ENCODE results near the gene GUK1.
"Not testable (repeated sequence)": the region's sequence is repeated elsewhere in the genome, so short reads cannot be mapped to it uniquely, and the experiment has no call there.

GUK1 gene

DNA sequence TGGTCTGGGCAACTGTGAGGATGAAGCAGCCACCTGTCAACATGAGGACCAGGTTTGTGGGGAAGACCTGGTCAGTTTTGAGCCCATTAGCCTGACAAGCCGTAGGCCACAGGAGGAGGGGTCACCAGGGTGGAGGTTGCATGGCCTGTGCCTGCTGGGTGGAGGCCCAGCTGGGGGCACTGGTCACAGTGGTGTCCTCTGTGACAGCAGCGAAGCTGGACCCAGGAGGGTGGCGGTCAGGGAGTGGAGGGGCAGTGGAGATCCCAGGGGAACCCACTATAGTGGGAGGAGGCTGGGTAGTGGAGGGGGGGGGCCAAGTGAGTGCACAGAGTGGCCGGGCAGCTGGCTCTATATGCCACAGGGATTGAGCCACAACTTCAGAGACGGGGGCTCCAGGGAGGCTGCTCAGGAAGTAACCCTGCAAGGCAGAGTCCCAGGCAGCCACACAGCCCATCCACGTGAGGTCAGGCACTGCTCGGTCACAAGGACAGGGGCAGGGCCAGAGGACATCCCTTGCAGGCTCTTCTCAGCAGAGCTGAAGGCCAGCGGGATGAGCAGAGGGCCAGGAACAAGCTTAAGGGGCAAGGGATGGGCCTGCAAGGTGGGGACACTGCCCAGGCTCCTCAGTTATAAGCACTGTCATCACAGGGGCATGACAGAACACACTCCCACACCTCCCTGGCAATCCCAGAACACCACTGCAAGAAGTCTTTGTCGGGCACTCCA lies 34.6 kb upstream of the GUK1 start:
- no peak for DNase-seq

DNA sequence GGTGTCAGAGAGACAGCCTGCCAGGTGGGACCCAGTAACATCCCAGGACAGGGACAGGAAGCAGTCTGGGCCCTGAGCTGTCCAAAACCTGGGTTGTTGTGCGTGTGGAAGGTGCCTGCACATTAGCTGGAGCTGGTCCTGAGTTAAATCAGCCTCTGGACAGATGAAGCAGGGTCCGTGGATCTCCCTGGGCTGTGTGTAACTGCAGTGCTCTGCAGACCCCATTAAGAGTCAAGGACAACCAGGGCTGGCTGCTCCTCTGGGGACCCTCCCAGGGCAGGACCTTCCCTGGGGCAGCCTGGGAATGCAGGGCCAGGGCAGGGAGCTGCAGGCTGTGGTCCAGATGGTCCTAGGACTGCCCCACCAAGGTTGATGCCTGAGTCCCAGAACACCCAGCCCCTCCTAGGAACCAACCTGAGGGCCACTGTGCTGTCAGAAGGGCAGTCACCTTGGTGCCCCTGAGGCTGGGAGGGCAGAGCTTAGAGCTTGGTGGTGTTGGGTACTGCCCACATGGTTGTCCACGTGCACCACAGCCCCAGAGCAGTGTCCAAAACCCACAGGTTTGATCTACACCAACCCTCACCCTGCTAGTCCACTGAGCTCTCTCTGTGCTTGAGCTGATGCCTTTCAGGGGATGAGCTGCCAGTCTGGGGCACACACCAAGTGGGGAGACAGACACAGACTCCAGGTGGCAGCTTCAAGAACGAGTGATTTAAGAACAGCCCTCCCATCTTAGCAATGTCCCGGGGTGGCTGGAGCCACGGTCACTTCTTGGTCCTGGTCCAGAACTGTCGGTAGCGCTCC lies 33.9 kb upstream of the GUK1 start:
- DNase-seq, result no peak

DNA sequence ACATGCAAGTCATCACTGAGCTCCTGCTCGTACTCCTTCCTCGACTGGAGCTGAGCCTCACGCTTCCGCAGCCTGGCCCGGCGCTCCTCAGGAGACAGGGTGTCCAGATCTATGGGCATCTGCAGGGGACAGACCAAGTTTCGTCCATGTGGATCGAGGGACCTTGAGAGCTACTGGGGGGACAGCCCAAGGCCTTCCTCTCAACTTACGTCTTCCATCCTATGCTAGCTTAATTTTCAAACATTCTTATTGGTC lies 33.4 kb upstream of the GUK1 start:
- no peak for DNase-seq

DNA sequence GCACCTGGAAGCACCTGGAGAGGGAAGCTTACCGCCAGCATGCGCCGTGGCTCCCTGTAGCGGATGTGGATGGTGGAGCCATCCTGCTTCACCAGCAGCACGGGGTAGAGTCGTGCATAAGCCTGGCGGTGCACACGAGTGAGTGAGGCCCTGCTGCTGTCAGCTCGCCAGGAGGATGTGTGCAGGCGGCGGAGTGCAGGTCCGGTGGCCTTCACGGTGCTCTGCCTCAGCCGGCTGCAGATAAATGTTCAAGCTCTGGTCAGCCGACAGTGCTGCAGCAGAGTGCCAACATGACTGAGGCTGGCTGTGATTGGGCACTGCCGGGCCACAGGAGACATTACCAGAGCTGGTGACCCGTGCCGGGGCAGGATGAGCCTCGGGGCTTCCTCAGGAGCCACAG lies 32.4 kb upstream of the GUK1 start:
- DNase-seq, result no peak

DNA sequence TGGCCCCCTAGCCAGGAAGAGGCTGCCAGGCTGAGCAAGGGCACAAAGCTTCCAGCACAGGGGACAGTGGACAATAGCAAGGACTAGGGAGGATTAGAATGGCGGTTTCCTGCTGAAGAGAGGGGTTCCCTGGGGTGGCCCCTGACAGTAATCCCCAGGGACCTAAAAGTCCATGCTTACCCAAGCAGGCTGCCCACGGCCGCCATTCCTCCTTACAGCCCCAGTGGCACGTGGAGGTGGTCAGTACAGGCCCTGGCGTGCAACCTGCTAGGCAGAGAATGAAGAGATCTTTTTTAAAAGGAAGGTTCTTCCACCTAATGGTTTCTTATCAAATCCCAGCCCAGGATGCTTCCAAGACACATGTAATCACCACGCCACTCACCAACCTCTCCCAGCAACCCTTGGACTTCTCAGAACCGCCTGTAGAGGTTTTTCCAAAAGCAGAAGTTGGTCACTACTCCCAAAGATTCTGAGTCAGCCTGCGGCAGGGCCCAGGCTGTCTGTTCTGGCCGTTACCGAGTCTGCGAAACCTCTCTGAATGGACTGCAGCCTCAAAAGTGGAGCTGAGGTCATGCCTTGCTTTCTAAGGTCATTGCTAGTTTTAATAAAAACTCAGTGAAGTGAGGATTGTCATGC lies 31.9 kb upstream of the GUK1 start:
- DNase-seq, result peak; percentile 65 to 78 (median 67)

DNA sequence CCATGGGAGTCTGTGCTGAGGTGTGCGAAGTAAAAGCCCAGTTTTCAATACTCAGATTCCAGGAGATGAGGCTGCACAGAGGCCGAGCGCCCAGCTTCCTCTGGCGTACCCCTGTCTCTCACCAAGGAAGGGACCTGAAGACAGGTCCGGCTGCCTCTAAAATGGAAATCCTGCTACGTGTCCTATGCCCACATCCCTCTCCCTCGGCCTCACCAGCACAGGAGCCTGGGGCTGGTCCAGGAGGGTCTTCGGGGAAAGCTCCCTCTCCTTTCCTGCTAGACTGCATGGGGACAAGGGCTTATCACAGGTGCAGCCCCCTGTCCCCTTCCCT lies 31.4 kb upstream of the GUK1 start:
- no peak for DNase-seq

DNA sequence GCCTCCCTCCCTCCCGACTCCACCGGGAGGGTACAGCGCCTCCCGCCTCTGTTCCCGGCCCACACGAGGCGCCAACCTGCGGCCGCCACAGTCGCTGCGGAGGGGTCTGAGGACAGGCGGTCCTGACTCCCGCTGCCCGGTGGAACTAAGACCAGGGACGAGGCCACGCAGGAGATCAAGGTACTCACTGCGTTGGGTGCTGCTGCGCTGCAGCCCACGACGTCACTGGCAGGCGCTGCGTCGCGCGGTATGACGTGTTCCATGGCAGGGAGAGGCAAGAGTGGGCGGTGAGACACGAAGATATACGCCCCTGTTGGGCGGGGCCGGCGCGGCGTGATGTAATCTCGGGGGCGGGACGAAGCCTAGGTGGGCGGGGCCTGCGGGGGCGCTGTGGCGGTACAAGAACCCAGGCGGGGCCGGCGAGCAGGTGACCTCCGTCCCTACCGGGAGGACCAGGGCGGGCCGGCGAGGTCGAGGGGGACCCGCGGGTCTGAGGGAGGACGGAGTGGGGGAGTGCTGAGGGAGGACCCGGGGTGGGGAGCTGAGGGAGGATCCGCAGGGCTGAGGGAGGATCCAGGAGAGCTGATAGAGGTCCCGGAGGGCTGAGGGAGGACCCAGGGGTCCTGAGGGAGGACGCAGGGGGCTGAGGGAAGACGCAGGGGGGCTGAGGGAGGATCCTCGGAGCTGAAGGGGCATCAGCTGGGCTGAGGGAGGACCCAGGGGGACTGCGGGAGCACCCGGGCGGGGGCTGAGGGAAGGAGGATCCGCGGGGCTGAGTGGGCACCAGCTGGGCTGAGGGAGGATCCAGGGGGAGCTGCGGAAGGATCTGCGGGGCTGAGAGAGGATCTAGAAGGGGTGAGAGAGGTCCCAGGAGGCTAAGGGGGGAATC lies 30.8 kb upstream of the GUK1 start, which contains the start of gene MRPL55:
Gene MRPL55 (minus strand): TSS at position 227 of the 889 bp plus-strand sequence. CDS start 1,039 bp downstream, outside the sequence.
- peak; percentile 98 to 99 (median 99) for DNase-seq

DNA sequence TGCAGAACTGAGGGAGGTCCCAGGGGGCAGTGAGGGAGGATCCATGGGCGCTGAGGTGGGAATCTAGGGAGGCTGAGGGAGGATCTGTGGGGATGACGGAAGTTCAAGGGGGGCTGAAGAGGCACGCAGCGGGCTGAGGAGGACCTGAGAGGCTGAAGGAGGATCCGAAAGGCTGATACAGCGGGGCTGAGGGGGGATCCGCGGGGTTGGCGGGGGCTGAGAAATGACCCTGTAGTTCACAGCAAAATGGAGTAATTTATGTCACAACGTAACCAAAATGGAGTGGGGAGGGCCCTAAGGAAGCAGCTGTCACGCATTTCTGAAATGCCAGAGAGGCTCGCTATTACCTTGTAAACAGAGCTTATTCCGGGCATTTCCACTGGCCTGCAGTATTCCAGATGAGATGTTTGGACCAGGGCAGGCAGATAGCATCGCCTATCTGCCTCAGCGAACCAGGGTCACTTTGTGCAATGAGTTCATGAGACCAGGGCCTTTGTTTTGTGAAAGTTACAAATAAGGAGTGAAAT lies 30.1 kb upstream of the GUK1 start:
- DNase-seq, result peak in 1 of 3 donors; percentile 18

DNA sequence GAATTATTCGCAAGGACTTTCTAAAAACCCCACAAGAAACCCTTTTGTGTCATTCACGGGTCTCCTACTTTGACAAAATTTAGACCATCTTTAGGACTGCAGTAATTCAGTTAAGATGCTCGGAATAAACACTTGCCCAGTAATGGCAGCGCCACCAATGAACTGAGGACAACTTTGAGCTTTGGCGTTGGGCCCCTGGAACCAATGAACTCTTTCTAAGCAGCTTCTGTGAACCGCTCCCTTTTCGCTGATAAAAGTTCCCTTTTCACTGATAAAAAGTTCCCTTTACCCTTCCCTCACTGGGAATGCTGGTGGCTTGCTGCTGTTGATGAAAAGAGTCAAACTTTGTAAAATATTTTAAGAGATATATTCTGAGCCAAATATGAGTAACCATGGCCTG lies 29.5 kb upstream of the GUK1 start:
- peak in 1 of 3 donors; percentile 22 for DNase-seq

DNA sequence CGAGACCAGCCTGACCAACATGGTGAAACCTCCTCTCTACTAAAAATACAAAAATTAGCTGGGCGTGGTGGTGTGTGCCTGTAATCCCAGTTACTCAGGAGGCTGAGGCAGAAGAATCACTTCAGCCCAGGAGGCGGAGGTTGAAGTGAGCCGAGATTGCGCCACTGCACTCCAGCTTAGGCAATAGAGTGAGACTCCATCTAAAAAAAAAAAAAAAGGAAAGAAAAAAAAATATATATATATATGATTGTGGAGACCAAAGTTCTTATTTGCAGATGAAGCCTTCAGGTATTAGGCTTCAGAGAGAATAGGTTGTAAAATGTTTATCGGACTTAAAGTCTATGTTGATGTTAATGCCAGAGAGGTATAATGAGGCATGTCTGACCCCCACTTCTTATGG lies 28.8 kb upstream of the GUK1 start:
- not testable (repeated sequence) for DNase-seq

DNA sequence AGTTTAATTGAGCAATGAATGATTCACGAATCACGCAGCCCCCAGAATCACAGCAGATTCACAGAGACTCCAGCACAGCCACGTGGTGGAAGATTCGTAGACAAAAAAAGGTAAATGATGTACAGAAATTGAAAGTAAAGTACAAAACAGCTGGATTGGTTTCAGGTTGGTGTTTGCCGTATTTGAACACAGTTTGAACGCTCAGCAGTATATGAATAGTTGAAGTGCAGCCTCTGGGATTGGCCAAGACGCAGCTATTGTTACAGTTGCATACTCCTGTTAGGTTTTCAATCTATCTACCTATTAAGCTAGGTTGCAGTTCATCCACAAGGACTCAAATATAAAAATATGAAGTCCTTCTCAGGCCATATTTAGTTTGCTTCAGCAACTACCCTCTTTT lies 27.9 kb upstream of the GUK1 start:
- no peak for DNase-seq

DNA sequence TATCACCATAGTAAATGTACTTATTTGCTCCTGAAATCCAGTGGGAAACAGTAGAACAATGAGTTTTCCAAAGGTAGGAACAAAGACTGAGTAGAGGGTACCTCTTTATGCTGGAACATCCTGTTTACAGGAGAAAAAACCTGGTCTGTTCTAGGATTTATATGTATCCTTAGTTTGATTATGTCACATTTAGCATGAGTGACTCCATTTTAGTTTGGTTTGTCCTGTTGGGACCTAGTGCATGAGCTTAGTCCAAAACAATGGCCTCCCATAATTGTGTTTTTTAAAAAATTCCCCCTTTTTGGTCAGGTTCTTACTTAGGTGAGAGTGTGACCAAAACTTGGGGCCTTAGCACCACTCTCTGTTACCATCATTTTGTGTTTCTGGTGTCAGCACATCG lies 27.5 kb upstream of the GUK1 start:
- no peak for DNase-seq

DNA sequence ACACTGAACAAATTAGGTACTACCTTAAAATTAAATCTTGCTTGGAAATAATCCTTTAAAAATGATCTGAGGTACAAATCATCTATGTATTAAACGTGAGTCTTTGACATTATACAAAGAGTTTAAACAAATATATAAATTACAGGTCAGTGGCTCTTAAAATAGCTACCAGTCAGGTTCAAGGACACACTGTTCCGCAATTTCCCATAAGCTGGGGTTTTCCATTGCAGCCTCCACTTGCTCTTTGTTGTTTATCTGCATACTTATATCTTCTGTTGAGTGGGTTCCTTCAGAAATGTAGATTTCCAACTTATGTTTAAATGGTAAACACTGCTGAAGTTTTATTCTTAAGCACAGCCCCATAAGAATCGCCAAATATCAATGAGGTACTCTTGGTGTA lies 25.3 kb upstream of the GUK1 start:
- no peak for DNase-seq

DNA sequence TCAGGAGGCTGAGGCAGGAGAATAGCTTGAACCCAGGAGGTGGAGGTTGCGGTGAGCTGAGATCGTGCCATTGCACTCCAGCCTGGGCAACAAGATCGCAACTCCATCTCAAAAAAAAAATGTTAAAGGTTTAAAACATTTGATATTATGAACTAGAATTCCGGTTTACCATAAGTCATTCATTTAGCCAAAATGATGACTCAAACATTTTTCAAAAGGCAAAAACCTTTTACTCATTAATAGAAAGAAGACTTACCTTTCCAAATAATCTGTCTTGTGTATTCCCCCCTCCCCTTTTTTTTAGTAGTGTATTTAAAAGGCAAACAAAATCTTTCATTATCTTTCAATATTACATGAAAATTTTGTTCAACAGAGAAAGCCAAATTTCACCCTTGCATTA lies 22.7 kb upstream of the GUK1 start:
- DNase-seq, result no peak

DNA sequence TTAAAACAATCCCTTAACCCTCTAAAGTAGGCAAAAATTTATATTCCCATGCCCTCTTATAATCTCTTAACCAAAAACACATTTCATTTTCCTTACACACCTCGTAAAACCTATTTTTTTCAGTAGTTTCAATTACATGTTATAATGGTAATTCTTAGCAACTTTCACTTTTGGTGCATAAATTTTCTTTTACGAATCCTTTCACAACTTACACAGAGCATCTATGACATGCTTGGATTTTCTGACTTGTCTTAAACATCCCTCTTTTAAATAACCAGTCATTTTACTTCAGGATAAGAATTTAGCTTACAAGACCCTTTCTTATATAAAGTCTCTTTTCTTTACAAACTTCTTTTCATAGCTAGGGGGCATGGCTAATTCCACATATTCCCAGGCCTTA lies 22.0 kb upstream of the GUK1 start:
- DNase-seq, result no peak

DNA sequence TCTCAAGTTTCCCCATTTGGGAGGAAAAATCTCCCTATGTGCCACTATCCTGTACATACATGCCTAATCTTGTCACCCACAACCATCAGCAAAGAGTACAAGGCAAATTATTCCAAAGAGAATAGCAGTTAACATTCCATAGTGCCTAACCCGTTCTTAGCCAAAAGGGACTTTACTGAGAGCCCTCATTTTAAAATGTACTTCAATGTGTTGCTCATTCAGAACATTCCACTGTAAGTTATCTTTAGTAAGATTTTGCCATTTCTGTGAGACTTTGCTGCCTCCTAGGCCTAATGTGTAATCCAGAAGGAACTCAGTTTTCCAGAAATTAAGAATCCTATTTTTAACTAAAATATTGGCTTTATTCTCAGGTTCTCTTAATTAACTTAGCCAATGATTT lies 19.7 kb upstream of the GUK1 start:
- DNase-seq, result no peak

DNA sequence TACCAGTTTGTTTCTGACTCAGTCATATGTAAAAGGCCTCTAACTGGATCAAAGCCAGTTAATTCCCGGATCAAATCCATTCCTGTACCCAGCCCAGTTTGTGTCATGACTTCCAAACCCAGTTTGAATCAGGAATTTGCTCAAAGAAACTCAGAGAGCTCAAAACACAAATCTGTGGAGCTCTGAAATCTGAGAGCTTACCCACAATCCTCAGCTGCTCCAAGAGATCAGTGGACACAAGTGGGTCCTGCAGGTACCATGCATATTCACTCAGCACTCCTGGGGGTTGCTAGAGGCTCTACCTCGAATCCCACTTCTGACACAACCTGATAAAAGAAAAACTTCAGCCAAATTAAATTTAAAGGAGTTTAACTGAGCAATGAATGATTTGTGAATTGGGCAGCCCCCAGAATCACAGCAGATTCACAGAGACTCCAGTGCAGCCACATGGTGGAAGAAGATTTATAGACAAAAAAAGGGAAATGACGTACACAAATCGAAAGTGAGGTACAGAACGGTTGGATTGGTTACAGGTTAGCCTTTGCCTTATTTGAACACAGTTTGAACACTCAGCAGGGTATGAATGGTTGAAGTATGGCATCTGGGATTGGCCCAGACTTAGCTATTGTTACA lies 19.1 kb upstream of the GUK1 start:
- peak in 1 of 3 donors; percentile 45 for DNase-seq

DNA sequence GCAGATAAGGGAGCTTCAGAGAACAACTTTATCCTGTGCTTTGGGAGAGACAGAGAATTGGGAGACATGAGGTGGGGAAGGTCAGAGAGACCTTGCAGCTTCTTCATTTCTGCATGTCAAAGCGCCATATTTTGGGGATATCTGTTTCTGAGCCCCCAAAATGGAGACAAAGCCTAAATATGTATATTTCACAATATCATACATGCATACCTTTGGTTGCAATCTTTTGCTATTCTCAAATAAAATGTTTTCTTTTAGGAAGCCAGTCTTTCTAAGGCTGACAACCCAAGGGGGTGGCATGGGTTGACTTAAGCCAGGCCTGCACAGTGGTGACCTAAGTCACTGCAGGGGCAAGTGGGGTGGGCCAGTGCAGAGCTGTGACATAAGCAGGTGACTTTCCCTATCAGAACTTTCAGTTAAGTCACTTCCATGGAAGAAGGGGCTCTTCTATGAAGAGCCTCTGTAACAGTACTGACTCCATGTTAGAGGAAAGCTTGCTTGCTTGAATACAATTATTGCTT lies 17.1 kb upstream of the GUK1 start:
- no peak for DNase-seq

DNA sequence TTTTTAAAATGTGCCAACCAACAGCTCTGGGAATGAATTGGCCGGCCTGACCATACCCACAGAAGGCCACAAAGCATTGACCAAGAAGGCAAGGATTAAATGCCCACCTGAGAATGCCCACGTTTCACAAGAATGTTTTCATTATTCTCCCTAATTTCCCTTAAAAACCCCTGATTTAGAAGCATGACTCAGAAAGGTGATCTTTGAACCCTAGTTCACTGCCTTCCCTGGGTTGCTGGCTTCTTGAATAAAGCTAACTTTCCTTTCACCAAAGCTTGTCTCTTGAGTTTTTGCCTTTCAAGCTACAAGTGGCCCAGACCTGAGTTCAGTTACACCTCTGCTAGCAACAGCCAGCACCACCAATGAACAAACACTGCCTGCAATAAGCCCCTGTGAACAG lies 16.6 kb upstream of the GUK1 start:
- DNase-seq, result no peak

DNA sequence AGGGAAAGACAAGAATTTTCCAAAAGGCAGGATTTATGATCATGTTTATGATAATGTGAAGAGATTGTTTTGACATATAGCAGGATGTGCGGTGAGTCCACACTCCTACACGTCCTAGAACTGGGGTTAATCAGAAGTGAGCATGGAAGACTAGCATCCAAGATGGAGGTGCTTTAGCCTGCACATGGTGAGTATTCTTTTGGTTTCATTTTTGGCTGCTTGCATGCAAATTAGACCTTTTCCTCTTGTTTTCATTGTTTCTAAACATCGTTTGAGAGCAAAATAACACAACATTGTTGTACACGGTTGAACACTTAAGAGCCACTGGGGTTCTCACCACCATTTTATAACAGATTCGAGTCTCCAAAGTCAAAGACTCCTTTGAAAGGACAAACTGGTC lies 14.9 kb upstream of the GUK1 start:
- no peak for DNase-seq

DNA sequence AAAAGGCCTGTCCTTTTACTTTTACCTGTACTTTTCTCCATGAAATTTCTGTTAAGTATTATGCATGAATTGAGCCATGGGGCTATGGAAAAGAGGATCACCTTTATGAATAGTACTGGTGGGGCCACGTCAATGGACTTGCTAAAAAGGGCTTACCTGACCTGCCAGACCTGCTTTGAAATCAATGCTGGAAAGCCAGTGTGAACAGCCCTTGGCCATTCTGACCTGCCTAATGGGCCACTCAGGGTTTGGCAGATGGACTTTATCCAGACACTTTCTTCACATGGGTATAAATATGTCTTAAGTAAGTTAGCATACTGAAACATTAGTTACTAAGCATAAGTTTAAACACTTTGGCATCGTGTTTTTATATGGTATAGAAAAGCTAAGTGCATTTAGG lies 8.3 kb upstream of the GUK1 start:
- no peak for DNase-seq

DNA sequence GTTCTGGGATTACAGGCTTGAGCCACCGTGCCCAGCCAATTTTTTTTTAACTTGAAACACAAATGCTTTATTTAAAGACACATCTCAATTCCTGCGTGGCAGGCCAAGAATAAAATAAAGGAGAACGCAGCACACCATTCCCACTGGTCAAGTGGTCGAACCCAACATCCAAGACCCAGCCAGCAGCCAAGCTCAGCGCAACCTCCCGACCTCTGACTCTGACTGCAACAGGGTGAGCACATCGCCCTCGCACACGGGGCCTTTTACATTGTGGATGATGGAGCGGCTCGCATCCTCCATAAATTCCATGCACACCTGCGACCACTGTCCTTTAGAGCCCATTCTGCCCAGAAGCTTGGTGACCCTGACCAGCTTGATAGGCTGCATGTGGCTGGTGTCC lies 5.5 kb upstream of the GUK1 start:
- no peak for DNase-seq

All from suppressor macrophage treated with lipopolysaccharide for 1 hour (primary cell).